Measurements from ENCODE around the gene SMAD1. TPM values are rescaled to one million over a fixed set of nuclear protein-coding genes. Genes with fewer than 3 reads are reported as not detected.

Gene SMAD1
- total RNA-seq, 4 donors from 2014 or later: 48.1 to 102 (median 67.4) TPM

DNA sequence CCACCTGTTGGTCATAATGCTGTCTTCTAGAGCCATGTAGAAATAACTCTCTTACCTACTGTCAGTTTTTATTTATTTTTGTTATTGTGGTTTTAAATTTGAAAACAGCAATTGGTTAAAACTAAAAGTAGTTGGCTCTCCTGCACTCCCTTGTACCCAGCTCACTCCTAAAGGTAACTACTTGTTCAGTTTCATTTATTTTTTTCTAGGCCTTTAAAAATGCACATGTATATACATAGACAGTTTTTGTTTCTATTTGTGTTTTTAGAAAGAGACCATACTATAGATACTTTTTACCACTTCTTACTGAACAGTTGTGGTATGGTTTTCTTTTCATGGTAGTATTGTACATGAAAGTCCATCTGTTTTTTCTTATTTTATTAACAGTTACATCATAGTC lies 16.8 kb downstream of the SMAD1 start:
- no peak for TF ChIP-seq POLR2A (IDR thresholded peaks at IDR 0.05)
- TF ChIP-seq, protein P1, sequence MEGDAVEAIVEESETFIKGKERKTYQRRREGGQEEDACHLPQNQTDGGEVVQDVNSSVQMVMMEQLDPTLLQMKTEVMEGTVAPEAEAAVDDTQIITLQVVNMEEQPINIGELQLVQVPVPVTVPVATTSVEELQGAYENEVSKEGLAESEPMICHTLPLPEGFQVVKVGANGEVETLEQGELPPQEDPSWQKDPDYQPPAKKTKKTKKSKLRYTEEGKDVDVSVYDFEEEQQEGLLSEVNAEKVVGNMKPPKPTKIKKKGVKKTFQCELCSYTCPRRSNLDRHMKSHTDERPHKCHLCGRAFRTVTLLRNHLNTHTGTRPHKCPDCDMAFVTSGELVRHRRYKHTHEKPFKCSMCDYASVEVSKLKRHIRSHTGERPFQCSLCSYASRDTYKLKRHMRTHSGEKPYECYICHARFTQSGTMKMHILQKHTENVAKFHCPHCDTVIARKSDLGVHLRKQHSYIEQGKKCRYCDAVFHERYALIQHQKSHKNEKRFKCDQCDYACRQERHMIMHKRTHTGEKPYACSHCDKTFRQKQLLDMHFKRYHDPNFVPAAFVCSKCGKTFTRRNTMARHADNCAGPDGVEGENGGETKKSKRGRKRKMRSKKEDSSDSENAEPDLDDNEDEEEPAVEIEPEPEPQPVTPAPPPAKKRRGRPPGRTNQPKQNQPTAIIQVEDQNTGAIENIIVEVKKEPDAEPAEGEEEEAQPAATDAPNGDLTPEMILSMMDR (IDR thresholded peaks at IDR 0.05): no peak
- no peak for DNase-seq
- Histone ChIP-seq H3K27me3 (no peaks in the 10 kb centered on the region), H3K9me3 (no peaks in the 10 kb centered on the region), H3K27ac (peak overlapping the region in 1 of 3 donors; percentile 69), H3K4me1 (peaks cover 35 to 37% of the 10 kb centered on the region in 2 donors), H3K4me3 (replicated peaks in 1 of 3) (no peak overlapping the region), H3K36me3 (no peaks in the 10 kb centered on the region)
- intact Hi-C loops (cut with DNase I): no loop called here

DNA sequence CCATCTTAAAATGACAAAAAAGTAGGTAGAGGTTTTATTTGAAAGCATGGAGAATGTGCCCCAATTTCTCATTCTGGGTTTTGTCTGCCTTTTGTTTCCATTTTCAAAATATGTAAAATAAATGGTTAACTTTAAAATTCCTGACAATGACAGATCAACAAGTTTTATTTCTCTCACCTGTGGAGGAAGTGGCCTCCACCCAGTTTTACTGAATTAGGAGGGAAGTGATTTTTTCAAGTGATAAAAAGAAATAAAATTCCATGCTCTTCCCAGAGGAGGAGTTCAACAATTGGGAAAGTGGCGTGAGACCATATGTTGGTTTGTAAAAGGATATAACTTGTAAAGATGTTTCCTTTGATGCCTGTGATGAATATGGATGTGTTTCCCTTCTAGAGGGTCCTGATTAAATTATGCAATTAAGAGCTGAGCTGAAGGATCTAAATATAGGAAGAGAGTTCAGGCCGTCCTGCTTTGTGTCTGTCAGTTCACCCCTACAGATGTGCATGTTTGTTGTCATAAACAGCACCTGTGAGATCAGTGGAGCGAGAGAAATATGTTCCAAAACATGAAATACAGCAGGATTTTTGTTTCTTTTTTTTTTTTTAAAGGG lies 19.5 kb downstream of the SMAD1 start:
- DNase-seq: no peak
- intact Hi-C loops (cut with DNase I): no loop called here
- Histone ChIP-seq H3K4me1 (peaks cover 31 to 39% of the 10 kb centered on the region in 2 donors), H3K9me3 (no peaks in the 10 kb centered on the region), H3K4me3 (replicated peaks in 1 of 3) (no peak overlapping the region), H3K36me3 (no peaks in the 10 kb centered on the region), H3K27me3 (no peaks in the 10 kb centered on the region), H3K27ac (peak overlapping the region; percentile 17 to 69 (median 32))
- TF ChIP-seq, protein P1 (IDR thresholded peaks at IDR 0.05): no peak
- TF ChIP-seq POLR2A (IDR thresholded peaks at IDR 0.05): no peak
- WGBS, 2 donors: 59 to 69% methylated on average over 3 of the region's 3 CpGs

DNA sequence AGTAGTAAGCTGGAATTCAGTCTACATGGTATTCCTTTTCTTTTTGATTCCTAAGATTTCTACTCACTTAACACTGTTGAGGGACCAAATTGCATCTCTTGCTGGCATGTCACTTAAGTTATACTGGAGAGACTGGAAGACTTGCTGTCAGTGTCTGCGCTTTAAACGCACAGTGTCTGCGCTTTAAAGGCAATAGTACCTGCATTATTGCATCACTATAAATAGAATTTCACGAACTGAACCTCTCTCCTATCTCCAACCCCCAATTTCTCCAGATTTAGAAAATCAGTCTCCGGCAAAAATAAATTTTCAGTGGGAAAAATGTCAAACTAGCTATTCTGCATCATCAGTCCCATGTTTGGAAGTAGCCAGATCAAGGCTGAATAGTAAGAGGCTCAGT lies 21.2 kb downstream of the SMAD1 start:
- H3K9me3 ChIP-seq: no peaks in the 10 kb centered on the region
- H3K27me3 ChIP-seq: no peaks in the 10 kb centered on the region
- DNase-seq: no peak
- TF ChIP-seq, protein P1 (IDR thresholded peaks at IDR 0.05): no peak
- no peak for TF ChIP-seq POLR2A (IDR thresholded peaks at IDR 0.05)
- H3K4me1 ChIP-seq: peaks cover 36 to 45% of the 10 kb centered on the region in 2 donors
- 90 to 92% methylated on average over 5 of the region's 5 CpGs for WGBS, 2 donors
- no peaks in the 10 kb centered on the region for H3K36me3 ChIP-seq
- intact Hi-C loops (cut with DNase I): no loop called here
- no peak overlapping the region for H3K4me3 ChIP-seq (replicated peaks in 1 of 3)
- peak overlapping the region; percentile 7 to 31 (median 25) for H3K27ac ChIP-seq

DNA sequence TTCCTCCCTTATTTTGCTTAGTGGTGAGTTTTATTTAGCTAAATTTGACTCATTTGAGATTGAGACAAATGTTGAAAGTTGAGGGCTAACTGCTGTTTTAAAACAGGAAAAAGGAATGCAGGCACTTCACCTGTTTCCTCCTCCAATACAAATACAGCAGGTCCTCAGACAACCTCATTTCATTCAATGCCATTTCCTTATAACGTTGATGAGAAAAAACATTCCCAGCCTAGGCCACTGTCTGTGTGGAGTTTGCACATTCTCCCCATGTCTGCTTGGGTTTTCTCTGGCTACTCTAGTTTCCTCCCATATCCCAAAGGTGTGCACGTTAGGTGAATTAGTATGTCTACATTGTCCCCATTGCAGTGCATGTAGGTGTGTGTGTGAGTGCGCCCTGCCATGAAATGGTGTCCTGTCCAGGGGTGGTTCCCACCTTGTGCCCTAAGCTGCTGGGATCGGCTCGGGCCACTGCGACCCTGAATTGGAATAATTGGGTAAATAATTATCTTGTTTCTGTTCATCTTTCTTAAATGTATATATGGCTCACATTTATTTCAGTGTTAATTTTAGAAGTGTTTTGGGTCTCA lies 21.9 kb downstream of the SMAD1 start:
- H3K27ac ChIP-seq: peak overlapping the region in 2 of 3 donors; percentile 25 to 31
- TF ChIP-seq, protein P1 (IDR thresholded peaks at IDR 0.05): no peak
- TF ChIP-seq POLR2A (IDR thresholded peaks at IDR 0.05): peak in 1 of 2 donors; percentile 23
- peaks cover 36 to 51% of the 10 kb centered on the region in 2 donors for H3K4me1 ChIP-seq
- no peak for DNase-seq
- 86 to 88% methylated on average over 6 of the region's 6 CpGs for WGBS, 2 donors
- intact Hi-C loops (cut with DNase I): no loop called here
- H3K27me3 ChIP-seq: no peaks in the 10 kb centered on the region
- no peaks in the 10 kb centered on the region for H3K36me3 ChIP-seq
- H3K9me3 ChIP-seq: no peaks in the 10 kb centered on the region
- no peak overlapping the region for H3K4me3 ChIP-seq (replicated peaks in 1 of 3)

DNA sequence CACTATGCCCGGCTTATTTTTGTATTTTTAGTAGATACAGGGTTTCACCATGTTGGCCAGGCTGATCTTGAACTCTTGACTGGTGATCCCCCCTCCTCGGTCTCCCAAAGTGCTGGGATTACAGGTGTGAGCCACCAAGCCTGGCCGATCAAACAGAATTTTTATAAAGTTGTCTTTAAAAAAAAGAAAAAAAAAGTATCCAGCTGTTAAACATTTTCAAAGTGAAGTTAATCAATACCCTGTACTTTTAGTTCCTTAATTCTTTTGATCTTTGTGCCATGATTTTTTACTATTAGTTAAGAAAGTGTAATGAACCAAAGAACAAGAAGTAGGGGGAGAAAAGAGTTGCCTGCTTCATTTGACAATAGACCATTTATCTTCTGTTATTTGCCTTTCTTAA lies 24.3 kb downstream of the SMAD1 start:
- H3K36me3 ChIP-seq: no peaks in the 10 kb centered on the region
- TF ChIP-seq POLR2A (IDR thresholded peaks at IDR 0.05): no peak
- TF ChIP-seq, protein P1 (IDR thresholded peaks at IDR 0.05): no peak
- H3K27me3 ChIP-seq: no peaks in the 10 kb centered on the region
- H3K27ac ChIP-seq: peak overlapping the region in 1 of 3 donors; percentile 25
- no peak overlapping the region for H3K4me3 ChIP-seq (replicated peaks in 1 of 3)
- 86 to 95% methylated on average over 3 of the region's 3 CpGs for WGBS, 2 donors
- H3K4me1 ChIP-seq: peaks cover 26 to 39% of the 10 kb centered on the region in 2 donors
- DNase-seq: no peak
- intact Hi-C loops (cut with DNase I): no loop called here
- no peaks in the 10 kb centered on the region for H3K9me3 ChIP-seq

Data from thyroid gland (tissue), 4 donors.